Hematopoietic multipotent progenitor cell treated with erythropoietin and hydrocortisone succinate and interleukin-3 and kit ligand, for 17 days (in vitro differentiated cells): ENCODE measurements around the gene ASCC3.
"Not testable (repeated sequence)": the region's sequence is repeated elsewhere in the genome, so short reads cannot be mapped to it uniquely, and the experiment has no call there.

ENCODE experiments used
- DNase-seq: peaks from one replicate; pipeline ENCODE4 v3.0.0-alpha.2; 2015; ENCODE audit warnings: low spot score

ASCC3 gene

DNA sequence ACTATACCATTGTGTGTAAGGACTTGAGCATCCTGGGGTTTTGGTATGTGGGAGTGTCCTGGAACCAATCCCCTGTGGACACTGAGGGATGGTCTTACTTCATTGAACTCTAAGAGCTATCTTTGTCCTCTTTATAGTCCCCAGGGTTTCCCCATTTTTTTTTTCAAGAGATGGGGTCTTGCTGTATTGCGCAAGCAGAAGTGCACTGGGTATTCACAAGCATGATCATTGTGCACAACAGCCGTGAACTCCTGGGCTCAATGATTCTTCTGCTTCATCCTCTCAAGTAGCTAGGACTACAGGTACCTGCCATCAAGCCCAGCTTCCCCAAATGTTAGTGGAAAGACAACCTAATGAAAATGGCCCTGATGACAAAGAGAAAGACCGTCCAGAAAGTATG lies 2.2 kb upstream of the ASCC3 start:
- DNase-seq, result no peak

DNA sequence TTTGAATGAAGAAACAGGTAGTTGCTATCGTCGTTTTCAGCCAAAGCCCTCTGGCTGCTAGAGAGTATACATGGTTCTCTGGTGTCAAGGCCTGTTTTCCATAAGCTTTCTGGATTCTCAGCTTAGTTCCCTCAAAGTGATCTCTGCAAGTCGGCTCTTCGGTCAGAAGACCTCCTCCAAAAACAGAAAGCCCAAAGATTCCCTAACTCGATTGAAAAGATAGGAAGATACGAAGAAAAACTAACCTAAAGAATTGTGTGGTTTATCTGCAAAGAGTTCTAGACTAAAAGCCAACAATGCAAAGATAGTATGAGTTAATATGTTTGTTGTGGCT lies 545 bp upstream of the ASCC3 start:
- no peak for DNase-seq

DNA sequence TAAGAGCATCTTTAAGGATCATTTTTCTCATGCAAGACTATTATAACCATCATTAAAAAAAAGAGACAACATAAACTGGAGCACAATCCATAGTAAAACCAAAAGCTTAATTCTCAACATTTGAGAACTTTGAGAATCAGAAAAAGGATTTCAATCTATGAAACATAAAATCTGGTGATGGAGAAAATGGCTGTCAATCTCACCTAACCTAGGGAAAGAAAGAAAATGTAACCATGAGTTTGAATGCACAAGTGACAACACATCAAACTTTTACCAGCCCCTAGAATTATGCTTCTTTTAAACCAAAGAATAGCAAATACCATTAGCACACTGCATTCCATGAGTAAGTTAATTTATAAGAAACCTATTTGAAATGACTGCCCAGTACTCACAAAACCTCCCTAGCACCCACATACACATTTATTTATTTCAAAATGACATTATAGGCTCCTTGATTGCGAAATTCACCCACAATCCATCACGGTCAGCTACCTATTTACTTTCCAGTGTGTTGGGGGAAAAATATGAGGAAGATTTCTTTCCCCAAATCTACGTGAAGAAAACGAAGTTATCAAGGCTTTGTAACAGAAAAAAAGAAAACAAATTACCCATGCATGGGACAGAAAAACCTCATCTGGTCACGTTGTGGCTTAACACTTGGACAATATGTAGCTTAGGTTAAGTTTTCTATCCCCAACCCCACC lies 828 bp downstream of the ASCC3 start:
- peak; percentile 47 for DNase-seq

DNA sequence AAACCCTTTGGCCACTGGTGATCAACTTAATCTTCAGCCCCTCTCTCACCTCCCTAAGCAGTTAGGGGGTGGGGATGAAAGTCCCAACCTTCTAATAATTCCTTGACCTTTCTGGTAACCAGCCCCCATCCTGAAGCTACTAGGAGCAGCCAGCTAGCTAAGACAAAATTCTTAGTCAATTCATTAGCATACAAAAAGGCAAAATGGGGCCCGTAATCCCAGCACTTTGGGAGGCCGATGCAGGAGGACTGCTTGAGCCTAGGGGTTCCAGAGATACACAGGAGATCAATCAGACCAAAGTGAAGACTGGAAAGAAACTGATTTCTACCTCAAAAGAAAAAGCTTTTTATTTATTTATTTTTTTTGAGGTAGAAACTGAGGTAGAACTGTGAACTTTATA lies 1.8 kb downstream of the ASCC3 start:
- DNase-seq, result no peak

DNA sequence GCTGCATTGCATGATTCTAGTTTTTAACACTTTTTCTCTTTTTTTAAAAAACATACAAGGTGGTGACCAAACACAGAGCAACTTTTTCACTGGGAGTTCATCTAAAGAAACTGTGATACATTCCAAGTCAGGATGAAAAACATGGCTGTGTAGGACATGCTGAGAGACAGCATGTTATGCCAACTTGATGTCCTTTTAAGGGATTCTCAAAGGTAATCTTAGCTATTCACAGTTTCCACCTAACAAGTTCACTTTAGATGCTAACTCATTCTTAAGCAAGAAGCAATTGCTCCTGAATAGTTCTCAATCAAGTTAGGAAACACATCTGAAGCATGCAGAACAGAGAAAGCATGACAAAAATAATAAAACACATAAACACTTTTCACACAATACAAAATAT lies 3.3 kb downstream of the ASCC3 start:
- DNase-seq, result peak; percentile 15

DNA sequence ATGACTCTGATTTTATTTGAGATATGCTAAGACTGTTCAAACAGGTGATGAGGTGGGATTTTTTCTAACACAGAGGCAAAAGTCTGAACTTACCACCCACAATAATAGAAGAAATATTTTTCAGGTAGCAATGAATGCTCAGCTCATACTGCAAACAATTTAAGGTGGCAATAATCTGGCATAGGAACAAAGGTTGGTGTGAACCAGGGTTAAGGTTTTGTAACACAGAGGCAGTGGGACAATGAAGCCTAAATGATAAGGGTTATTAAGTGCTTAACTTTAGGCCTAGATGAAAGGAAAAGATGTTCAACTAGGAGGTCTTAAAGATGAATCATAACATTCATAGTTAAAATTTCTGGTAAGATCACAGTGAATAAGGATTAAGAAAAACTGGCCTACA lies 4.9 kb downstream of the ASCC3 start:
- DNase-seq, result no peak

DNA sequence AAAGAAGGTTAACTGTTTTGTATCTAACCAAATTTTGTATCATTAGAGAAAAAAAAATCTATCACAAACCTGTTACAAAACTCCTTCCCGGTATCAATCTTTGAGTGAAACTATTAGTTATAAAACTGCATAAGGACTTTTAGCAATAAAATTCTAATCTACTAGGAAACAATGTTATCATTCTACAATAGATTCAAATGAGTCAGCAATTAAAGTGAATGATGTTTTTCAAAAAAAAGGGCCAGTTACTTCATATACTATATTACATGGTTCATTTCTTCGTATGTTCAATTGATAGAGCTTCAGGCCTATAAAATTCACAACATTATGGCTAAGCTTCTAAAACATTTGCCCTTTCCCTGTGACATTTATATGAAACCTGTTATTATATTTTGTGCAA lies 15.6 kb downstream of the ASCC3 start:
- no peak for DNase-seq

DNA sequence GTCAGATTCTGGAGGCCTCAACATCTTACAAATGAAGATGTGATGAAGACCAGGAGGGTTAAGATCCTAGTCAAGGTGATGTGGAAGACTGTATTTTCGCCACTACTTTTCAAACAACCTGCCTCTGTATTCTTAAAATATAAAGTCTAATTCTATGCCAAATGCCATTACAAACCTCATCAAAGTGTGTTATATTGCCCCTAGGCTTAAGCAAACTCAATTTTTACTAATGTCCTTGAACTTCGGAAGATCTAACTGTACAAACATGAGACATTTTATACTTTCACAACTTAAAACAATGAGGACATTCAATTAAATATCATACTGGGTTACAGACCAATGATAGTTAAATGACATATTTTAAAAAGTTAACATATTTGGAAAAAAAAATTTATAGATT lies 19.1 kb downstream of the ASCC3 start:
- DNase-seq, result no peak

DNA sequence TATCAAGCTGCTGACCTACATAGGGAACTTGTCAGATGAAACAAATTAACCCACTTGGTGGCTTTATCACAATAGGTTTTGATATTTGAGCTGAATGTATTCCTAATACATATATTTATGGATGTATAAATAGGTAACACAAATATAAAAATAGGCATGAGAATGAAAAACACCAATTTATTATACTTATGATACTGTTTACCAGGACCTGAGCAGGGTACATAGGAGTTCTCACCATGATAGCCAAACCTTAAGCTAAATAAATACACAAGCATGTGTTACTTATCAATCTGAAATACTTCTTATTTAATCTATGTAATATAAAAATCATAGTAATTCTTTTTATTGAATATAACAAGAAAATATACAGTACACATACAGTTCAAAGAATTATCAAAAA lies 25.0 kb downstream of the ASCC3 start:
- DNase-seq, result no peak

DNA sequence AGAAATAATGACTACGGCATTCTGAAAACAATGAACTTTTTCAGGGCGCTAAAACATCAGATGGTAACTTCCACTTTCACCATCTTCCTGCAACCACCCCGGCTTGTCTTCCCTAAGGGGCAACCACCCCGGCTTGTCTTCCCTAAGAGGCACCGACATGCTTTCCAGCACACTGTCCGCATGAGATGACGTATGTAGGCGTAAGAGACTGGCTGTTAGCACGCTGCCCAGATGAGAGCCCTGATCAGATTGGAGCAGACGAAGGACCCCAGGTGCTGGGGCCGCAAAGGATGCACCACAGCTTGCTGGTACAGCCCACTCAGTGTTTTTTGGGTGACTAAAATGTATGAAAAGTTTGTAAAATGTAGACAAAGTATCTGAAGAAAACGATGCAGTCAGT lies 29.3 kb downstream of the ASCC3 start:
- DNase-seq, result no peak

DNA sequence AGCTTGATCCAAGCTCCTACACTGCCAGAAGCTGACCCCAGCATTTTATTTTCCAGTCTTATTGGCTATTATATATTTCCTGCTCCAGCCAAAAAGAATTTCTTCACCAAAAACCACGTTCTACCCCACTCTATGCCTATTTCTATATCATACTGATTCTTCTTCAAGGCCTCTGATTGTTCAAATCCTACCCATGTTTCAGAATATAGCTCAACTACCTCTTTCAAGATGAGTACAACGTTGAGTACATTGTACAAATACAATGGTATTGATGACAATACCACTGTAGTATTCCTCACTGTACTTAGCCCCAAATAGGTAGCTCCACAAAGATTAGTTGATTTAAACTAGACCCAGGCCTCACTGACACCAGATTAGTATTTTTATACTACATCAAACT lies 31.0 kb downstream of the ASCC3 start:
- DNase-seq, result no peak

DNA sequence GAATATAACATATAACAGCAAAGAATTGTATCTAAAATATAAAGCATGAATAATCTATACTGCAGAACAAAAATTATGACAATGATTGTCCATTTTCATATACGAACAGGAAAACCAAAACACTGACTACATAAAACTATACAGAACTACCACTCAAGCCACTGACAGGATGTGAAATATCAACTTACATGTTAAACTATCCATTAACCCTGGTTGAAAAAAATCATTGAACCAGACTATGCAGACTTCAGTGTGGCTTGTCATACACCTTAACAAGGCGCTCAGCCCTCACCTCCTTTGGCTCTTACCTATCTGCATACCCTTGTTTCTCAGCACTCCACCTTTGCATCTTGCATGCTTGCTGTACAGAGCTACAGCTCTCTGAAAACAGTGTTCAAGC lies 34.9 kb downstream of the ASCC3 start:
- no peak for DNase-seq

DNA sequence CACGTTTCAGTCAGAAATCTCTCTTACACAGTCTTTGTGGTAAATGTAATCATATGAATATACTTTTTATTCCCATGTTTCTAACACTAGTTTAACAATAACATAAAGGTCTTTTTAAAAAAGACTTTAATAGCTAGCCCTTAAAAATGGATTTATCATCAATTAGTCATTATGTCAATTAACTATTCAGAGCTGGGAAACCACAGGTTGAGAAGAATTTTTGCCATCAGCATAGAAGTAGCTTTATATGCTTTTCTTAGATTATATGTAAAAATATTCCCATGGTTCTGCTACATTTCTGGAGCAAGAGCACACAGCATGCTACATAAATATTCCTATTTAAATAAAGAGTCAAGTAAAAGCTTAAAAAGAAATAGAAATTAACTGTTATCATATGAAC lies 35.5 kb downstream of the ASCC3 start:
- DNase-seq, result no peak

DNA sequence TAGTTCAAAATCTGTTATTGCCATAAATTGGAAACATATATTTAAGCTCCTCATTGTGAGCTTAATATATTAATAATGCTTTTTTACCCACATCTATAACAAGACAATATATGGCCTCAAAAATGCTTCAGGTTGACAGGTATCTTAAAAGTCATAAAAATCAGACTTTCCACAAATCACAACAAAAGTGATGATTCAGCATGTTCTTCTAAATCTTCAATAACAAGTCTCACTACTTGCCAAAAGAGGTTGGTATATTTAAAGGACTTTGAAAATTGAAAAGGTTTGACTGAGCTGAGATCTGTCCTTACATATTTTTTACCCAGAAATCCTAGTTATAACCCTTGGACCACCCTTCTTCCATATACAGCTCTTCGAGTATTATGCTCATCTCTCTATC lies 41.7 kb downstream of the ASCC3 start:
- DNase-seq, result no peak

DNA sequence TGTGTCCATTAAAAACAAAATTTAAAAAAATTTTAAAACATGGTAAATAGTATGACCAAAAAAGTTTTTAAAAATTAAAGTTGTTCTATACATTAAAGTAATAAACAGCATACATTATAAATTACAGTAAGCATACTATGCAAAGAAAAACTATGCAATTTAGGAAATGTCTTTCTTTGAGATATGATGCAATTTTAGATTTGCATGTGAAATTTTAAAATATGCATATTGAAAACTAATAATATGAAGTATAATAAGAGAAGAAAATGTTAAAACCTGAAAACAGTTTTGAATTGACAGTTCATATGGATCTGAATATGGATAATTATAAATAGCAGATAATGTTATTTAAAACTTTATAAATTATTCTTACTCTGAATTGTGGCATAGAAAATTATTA lies 43.1 kb downstream of the ASCC3 start:
- no peak for DNase-seq

DNA sequence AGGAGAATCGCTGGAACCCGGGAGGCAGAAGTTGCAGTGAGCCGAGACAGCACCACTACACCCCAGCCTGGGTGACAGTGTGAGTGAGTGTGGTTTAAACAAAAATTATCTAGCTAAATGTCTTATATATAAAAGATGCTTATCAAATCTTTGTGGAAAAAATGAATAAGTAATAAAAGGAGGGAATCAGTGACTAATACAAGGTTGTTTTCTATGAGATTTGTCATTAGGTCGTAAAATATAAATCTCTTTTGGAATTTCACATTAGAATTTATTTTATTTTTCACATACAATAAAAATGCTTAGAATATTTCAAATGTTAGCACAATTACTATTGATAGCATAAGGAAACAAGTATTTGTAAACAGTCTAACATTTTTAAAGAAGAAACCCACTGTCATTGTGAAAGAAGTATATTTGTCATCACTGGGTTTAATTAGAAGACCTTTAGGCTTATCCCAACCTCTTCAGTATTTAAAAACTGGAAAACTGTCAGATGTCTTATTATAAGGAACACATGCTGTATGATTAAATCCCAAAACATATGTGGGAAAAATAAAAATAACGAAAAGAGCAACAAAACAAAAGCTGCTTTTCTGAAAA lies 47.1 kb downstream of the ASCC3 start:
- DNase-seq, result no peak

DNA sequence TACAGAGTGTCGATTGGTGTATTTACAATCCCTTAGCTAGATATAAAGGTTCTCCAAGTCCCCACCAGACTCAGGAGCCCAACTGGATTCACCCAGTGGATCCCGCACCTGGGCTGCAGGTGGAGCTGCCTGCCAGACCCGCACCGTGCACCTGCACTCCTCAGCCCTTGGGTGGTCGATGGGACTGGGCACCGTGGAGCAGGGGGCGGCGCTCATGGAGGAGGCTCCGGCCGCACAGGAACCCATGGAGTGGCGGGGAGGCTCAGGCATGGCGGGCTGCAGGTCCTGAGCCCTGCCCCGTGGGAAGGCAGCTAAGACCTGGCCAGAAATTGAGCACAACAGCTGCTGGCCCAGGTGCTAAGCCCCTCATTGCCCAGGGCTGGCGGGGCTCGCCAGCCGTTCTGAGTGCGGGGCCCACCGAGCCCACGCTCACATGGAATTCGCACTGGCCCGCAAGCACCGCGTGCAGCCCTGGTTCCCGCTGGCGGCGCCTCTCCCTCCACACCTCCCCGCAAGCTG lies 52.0 kb downstream of the ASCC3 start:
- not testable (repeated sequence) for DNase-seq

DNA sequence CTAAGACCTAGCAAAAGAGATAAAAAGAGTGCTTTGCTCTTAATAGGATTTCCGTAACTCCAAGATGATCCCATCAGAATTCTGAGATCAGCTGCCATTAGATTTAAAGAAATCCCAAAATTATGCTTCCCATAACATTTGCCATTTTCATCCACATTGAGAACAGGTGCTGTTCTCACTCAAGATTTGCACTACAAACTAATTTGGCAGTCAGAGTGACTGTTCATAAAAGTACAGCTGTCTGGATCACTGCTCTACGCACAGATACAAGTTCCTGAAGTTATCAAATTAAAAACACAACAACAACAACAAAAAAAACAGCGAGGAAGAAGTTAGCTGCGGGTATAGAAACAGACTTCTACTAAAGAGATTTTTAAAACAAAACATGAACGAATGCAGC lies 58.1 kb downstream of the ASCC3 start:
- no peak for DNase-seq

DNA sequence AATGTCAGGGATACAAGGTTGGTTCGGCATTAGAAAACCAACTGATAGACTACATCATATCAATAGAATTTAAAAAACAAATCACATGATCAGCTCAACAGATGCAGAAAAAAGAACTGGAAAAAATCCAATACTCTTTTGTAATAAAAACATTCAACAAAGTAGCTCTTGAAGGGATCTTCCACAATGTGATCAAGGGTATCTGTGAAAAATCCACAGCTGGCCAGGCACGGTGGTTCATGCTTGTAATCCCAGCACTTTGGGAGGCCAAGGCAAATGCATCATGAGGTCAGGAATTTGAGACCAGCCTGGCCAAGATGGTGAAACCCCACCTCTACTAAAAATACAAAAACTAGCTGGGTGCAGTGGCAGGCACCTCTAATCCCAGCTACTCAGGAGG lies 63.1 kb downstream of the ASCC3 start:
- no peak for DNase-seq

DNA sequence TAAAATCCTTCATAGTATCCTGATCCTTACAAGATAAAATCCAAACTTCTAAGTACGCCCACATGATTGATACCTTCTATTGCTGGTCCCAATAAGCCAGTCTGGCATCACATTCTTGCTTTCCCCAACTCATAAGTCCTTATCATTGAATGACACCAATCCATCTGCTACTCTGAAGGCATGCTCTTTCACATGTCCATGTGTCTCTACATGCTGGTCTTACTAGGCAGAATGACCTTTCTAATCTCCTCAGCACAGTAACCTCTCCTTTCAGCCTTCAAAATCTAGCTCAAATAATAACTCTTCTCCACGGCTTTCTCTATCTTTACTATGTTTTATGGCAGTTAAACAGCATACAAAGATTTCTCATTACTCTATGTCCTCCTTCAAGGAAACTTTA lies 71.1 kb downstream of the ASCC3 start:
- no peak for DNase-seq

DNA sequence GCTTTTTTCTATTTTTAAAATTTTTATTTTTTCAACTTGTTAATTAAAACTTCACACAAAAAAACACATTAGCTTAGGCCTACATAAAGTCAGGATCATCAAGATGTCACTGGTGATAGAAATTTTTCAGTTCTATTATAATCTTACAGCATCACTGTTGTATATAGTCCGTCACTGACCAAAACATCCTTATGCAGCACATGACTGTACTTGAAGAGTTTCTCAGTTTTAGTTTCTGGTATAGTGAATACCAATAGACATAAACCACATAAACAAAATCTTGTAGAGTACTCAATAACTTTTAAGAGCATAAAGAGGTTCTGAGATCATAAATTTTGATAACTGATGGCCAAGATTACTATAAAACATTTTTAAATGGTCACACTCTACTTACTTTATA lies 71.8 kb downstream of the ASCC3 start:
- DNase-seq, result no peak

DNA sequence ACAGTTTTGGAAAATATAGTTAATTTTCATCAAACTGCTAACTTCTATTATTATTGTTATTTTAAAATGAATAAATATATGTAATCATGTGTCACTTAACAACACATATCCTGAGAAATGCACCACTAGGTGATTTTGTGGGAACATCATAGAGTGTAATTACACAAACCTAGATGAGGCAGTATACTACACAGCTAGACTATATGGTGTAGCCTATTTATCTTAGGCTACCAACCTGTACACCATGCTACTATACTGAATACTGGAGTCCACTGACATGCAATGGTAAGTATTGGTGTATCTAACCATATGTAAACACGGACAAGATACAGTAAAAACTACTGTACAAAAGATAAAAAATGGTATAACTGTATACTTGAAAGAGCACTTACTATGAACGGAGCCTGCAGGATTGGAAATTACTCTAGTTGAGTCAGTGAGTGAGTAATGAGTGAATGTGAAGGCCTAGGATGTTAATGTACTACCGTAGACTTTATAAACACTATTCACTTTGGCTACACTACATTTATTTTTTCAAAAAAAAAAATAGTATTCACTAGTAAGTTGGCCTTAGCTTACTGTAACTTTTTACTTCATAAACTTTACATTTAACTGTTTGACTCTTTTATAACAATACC lies 72.4 kb downstream of the ASCC3 start:
- DNase-seq, result no peak

DNA sequence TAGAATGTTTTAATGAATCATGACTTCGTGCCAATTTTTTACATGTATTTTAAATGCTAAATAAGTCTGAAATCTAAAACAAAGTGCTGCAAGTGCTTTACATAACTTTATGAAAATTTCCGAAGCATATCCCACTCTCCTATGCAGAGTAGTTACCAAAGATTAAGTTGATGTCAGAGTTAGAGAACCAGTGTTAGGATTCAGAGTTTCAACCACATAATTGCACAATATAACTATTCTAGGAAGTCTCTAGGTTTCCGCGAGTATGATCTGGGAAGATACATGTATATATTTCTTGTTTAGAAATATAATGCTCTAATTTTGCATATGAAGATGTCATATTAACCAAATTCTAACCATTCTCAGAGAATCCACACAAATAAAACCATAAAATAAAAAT lies 74.8 kb downstream of the ASCC3 start:
- DNase-seq, result no peak
